ENCODE data around the gene VAPA.
"Not testable (repeated sequence)": the region's sequence is repeated elsewhere in the genome, so short reads cannot be mapped to it uniquely, and the experiment has no call there.

VAPA gene

GRCh38 chr18:9887992-9888391 is 25.8 kb upstream of the VAPA start:
- no peak for DNase-seq

- DNase-seq: no peak
These were observed 23.6 kb upstream of the VAPA start for GRCh38 chr18:9890196-9890595.

GRCh38 chr18:9890957-9891356 is 22.9 kb upstream of the VAPA start:
- no peak for DNase-seq

GRCh38 chr18:9891515-9891914 is 22.3 kb upstream of the VAPA start:
- not testable (repeated sequence) for DNase-seq

GRCh38 chr18:9894454-9895068 is 19.3 kb upstream of the VAPA start:
- DNase-seq: no peak

- no peak for DNase-seq
These were observed 16.7 kb upstream of the VAPA start for GRCh38 chr18:9897129-9897528.

GRCh38 chr18:9897787-9898291 is 16.0 kb upstream of the VAPA start:
- not testable (repeated sequence) for DNase-seq

- no peak for DNase-seq
These were observed 14.8 kb upstream of the VAPA start for GRCh38 chr18:9898792-9899549.

GRCh38 chr18:9899550-9899930 is 14.3 kb upstream of the VAPA start:
- DNase-seq: not testable (repeated sequence)

- no peak for DNase-seq
These were observed 13.1 kb upstream of the VAPA start for GRCh38 chr18:9900699-9901098.

GRCh38 chr18:9901377-9901776 is 12.4 kb upstream of the VAPA start:
- DNase-seq: no peak

- DNase-seq: not testable (repeated sequence)
These were observed 11.6 kb upstream of the VAPA start for GRCh38 chr18:9902264-9902663.

- DNase-seq: no peak
These were observed 11.0 kb upstream of the VAPA start for GRCh38 chr18:9902832-9903231.

GRCh38 chr18:9905401-9905922 is 8.4 kb upstream of the VAPA start:
- no peak for DNase-seq

- DNase-seq: no peak
These were observed 7.3 kb upstream of the VAPA start for GRCh38 chr18:9906481-9906880.

GRCh38 chr18:9907867-9908266 is 5.9 kb upstream of the VAPA start:
- no peak for DNase-seq

GRCh38 chr18:9910071-9910470 is 3.7 kb upstream of the VAPA start:
- DNase-seq: no peak

GRCh38 chr18:9910661-9911060 is 3.2 kb upstream of the VAPA start:
- DNase-seq: no peak

GRCh38 chr18:9911226-9911625 is 2.6 kb upstream of the VAPA start:
- no peak for DNase-seq

GRCh38 chr18:9912285-9912684 is 1.5 kb upstream of the VAPA start:
- not testable (repeated sequence) for DNase-seq

- no peak for DNase-seq
These were observed 678 bp upstream of the VAPA start for GRCh38 chr18:9913151-9913525.

- no peak for DNase-seq
These were observed 443 bp downstream of the VAPA start for GRCh38 chr18:9914334-9914583.

GRCh38 chr18:9914584-9915290 is 921 bp downstream of the VAPA start:
- peak; percentile 71 for DNase-seq
